Activated CD4-positive, alpha-beta memory T cell treated with anti-CD3 and anti-CD28 coated beads for 36 hours (primary cell): ENCODE results near the gene NCAPG. TPM values are rescaled to one million over a fixed set of nuclear protein-coding genes. Genes with fewer than 3 reads are reported as not detected.

Experiments used
- CTCF ChIA-PET: fragments of 350-600 bp; sonication (Branson Sonifier 250); formaldehyde crosslinking; loops from one replicate; lab custom pipeline; 2021; ENCODE audit warnings: antibody characterized with exemption, inconsistent platforms; lab: Charles Lee
- POLR2A ChIA-PET: fragments of 350-600 bp; sonication (Branson Sonifier 250); formaldehyde crosslinking; loops from one replicate; lab custom pipeline; 2021; ENCODE audit warnings: antibody characterized with exemption; lab: Charles Lee
- DNase-seq: peaks from one replicate; pipeline ENCODE4 v3.0.0-alpha.2; 2020
- H3K27ac Mint-ChIP-seq: one replicate; pipeline ENCODE4 v1.8.0; 2021; ENCODE audit warnings: mixed read lengths
- H3K27me3 Mint-ChIP-seq: one replicate; pipeline ENCODE4 v1.8.0; 2021; ENCODE audit warnings: mixed read lengths
- H3K36me3 Mint-ChIP-seq: one replicate; pipeline ENCODE4 v1.8.0; 2021; ENCODE audit warnings: mixed read lengths
- H3K4me1 Mint-ChIP-seq: one replicate; pipeline ENCODE4 v1.8.0; 2021; ENCODE audit warnings: low read depth, mixed read lengths
- H3K4me3 Mint-ChIP-seq: one replicate; pipeline ENCODE4 v1.8.0; 2021; ENCODE audit warnings: mild to moderate bottlenecking, mixed read lengths
- H3K9me3 Mint-ChIP-seq: one replicate; pipeline ENCODE4 v1.8.0; 2021; ENCODE audit warnings: mixed read lengths
- intact Hi-C: fragments of 100-400 bp; cut with micrococcal nuclease; formaldehyde crosslinking; loops from one replicate; pipeline ENCODE4 v1.15.1; 2023
- total RNA-seq, 2 experiments: library from RNA; stranded (reverse); gene quantifications; one replicate each; pipeline ENCODE4 v1.2.3, GENCODE V29; 2021

NCAPG gene
- total RNA-seq, 2 experiments from 2014 or later: 76.7 to 79.8 TPM

- no peaks in the 10 kb centered on the region for H3K36me3 Mint-ChIP-seq
- ChIA-PET CTCF (no interaction called here), POLR2A (no interaction called here)
- intact Hi-C loops: no loop called here
- H3K4me1 Mint-ChIP-seq: no peaks in the 10 kb centered on the region
- no peaks in the 10 kb centered on the region for H3K9me3 Mint-ChIP-seq
- peaks cover 4% of the 10 kb centered on the region for H3K27me3 Mint-ChIP-seq
- H3K27ac Mint-ChIP-seq: no peak overlapping the region
- DNase-seq: no peak
- H3K4me3 Mint-ChIP-seq: no peak overlapping the region
Measured at GRCh38 chr4:17773135-17773698, 37.6 kb upstream of the NCAPG start.

- no peak overlapping the region for H3K27ac Mint-ChIP-seq
- no peaks in the 10 kb centered on the region for H3K9me3 Mint-ChIP-seq
- peaks cover 33% of the 10 kb centered on the region for H3K27me3 Mint-ChIP-seq
- no peak for DNase-seq
- CTCF ChIA-PET: interaction anchor here (1.6 kb wide), 1 partner anchor 38 kb away, joined by 3 read pairs; no protein-coding TSS in a partner anchor
- no peak overlapping the region for H3K4me3 Mint-ChIP-seq
- peaks cover 9% of the 10 kb centered on the region for H3K4me1 Mint-ChIP-seq
- intact Hi-C loops: no loop called here
- H3K36me3 Mint-ChIP-seq: no peaks in the 10 kb centered on the region
- POLR2A ChIA-PET: no interaction called here
Measured at GRCh38 chr4:17778431-17778830, 32.3 kb upstream of the NCAPG start.

GRCh38 chr4:17780501-17781299, 30.1 kb upstream of the NCAPG start:
- intact Hi-C loops: no loop called here
- ChIA-PET CTCF (no interaction called here), POLR2A (no interaction called here)

GRCh38 chr4:17781300-17782287, 29.2 kb upstream of the NCAPG start, which contains the start of gene FAM184B:
FAM184B (minus strand) TSS chr4:17781621; CDS start chr4:17781299, 322 bp downstream.
- ChIA-PET POLR2A (no interaction called here), CTCF (no interaction called here)
- Mint-ChIP-seq H3K9me3 (no peaks in the 10 kb centered on the region), H3K27me3 (peaks cover 33% of the 10 kb centered on the region), H3K4me3 (no peak within 1 kb of the TSS), H3K27ac (no peak within 1 kb of the TSS), H3K4me1 (peaks cover 11% of the 10 kb centered on the region), H3K36me3 (no peaks in the 10 kb centered on the region)
- DNase-seq: no peak
- intact Hi-C loops: no loop called here

More at GRCh38 chr4:17780501-17781299, 30.1 kb upstream of the NCAPG start:
- Mint-ChIP-seq H3K9me3 (no peaks in the 10 kb centered on the region), H3K4me1 (peaks cover 9% of the 10 kb centered on the region), H3K27ac (no peak overlapping the region), H3K36me3 (no peaks in the 10 kb centered on the region), H3K27me3 (peaks cover 33% of the 10 kb centered on the region), H3K4me3 (no peak overlapping the region)
- no peak for DNase-seq

- DNase-seq: no peak
- intact Hi-C loops: no loop called here
- Mint-ChIP-seq H3K9me3 (no peaks in the 10 kb centered on the region), H3K4me1 (peaks cover 22% of the 10 kb centered on the region), H3K4me3 (no peak overlapping the region), H3K27ac (no peak overlapping the region), H3K36me3 (peaks cover 4% of the 10 kb centered on the region), H3K27me3 (peaks cover 16% of the 10 kb centered on the region)
- POLR2A ChIA-PET: no interaction called here
- CTCF ChIA-PET: no interaction called here
Measured at GRCh38 chr4:17785858-17786257, 24.9 kb upstream of the NCAPG start.

- H3K4me3 Mint-ChIP-seq: no peak overlapping the region
- POLR2A ChIA-PET: no interaction called here
- peaks cover 20% of the 10 kb centered on the region for H3K4me1 Mint-ChIP-seq
- no peak overlapping the region for H3K27ac Mint-ChIP-seq
- intact Hi-C loops: no loop called here
- peaks cover 8% of the 10 kb centered on the region for H3K36me3 Mint-ChIP-seq
- no peak for DNase-seq
- no peaks in the 10 kb centered on the region for H3K9me3 Mint-ChIP-seq
- peaks cover 13% of the 10 kb centered on the region for H3K27me3 Mint-ChIP-seq
- CTCF ChIA-PET: no interaction called here
Measured at GRCh38 chr4:17786567-17786966, 24.2 kb upstream of the NCAPG start.

GRCh38 chr4:17787315-17787714, 23.5 kb upstream of the NCAPG start:
- H3K4me3 Mint-ChIP-seq: no peak overlapping the region
- no peaks in the 10 kb centered on the region for H3K9me3 Mint-ChIP-seq
- CTCF ChIA-PET: no interaction called here
- no peak for DNase-seq
- POLR2A ChIA-PET: no interaction called here
- peaks cover 13% of the 10 kb centered on the region for H3K36me3 Mint-ChIP-seq
- peaks cover 6% of the 10 kb centered on the region for H3K27me3 Mint-ChIP-seq
- intact Hi-C loops: no loop called here
- peaks cover 13% of the 10 kb centered on the region for H3K4me1 Mint-ChIP-seq
- H3K27ac Mint-ChIP-seq: no peak overlapping the region

- Mint-ChIP-seq H3K27ac (no peak overlapping the region), H3K9me3 (no peaks in the 10 kb centered on the region), H3K4me3 (no peak overlapping the region), H3K27me3 (no peaks in the 10 kb centered on the region), H3K36me3 (peaks cover 21% of the 10 kb centered on the region), H3K4me1 (peaks cover 13% of the 10 kb centered on the region)
- DNase-seq: no peak
- ChIA-PET POLR2A (no interaction called here), CTCF (interaction anchor here (0.7 kb wide), 1 partner anchor 16 kb away, joined by 3 read pairs; no protein-coding TSS in a partner anchor)
- intact Hi-C loops: no loop called here
Measured at GRCh38 chr4:17788956-17789355, 21.8 kb upstream of the NCAPG start.

- intact Hi-C loops: no loop called here
- Mint-ChIP-seq H3K27me3 (no peaks in the 10 kb centered on the region), H3K4me1 (peaks cover 5% of the 10 kb centered on the region), H3K27ac (no peak overlapping the region), H3K9me3 (no peaks in the 10 kb centered on the region), H3K4me3 (no peak overlapping the region), H3K36me3 (peaks cover 26% of the 10 kb centered on the region)
- no peak for DNase-seq
- CTCF ChIA-PET: interaction anchor here (0.6 to 1.2 kb wide), 2 partner anchors 12 to 22 kb away, joined by 3 read pairs; no protein-coding TSS in a partner anchor
- POLR2A ChIA-PET: no interaction called here
Measured at GRCh38 chr4:17794730-17795129, 16.0 kb upstream of the NCAPG start.

GRCh38 chr4:17797808-17798207, 13.0 kb upstream of the NCAPG start:
- H3K4me1 Mint-ChIP-seq: peaks cover 10% of the 10 kb centered on the region
- ChIA-PET POLR2A (interaction anchor here (1.7 kb wide), 1 partner anchor 12 kb away, joined by 5 read pairs; the partner anchor contains the start of genes DCAF16 and NCAPG), CTCF (interaction anchor here (1.1 to 3.7 kb wide), 2 partner anchors 11 to 249 kb away, joined by 6 to 25 read pairs; partner anchors contain the start of genes DCAF16 and NCAPG)
- intact Hi-C loops: loop anchor here (1.0 kb wide), 1 partner anchor 9 kb away; no protein-coding TSS in a partner anchor
- no peak overlapping the region for H3K4me3 Mint-ChIP-seq
- no peaks in the 10 kb centered on the region for H3K9me3 Mint-ChIP-seq
- DNase-seq: no peak
- H3K27ac Mint-ChIP-seq: no peak overlapping the region
- no peaks in the 10 kb centered on the region for H3K27me3 Mint-ChIP-seq
- H3K36me3 Mint-ChIP-seq: peaks cover 24% of the 10 kb centered on the region

- ChIA-PET POLR2A (interaction anchor here (1.3 kb wide), 1 partner anchor 191 kb away, joined by 5 read pairs; the partner anchor contains the start of gene MED28), CTCF (interaction anchor here (1.1 to 2.4 kb wide), 4 partner anchors 10 to 257 kb away, joined by 3 to 8 read pairs (median 7); no protein-coding TSS in a partner anchor)
- H3K27ac Mint-ChIP-seq: no peak overlapping the region
- H3K36me3 Mint-ChIP-seq: peaks cover 48% of the 10 kb centered on the region
- no peaks in the 10 kb centered on the region for H3K27me3 Mint-ChIP-seq
- no peak overlapping the region for H3K4me3 Mint-ChIP-seq
- DNase-seq: peak; percentile 36
- peaks cover 51% of the 10 kb centered on the region for H3K4me1 Mint-ChIP-seq
- intact Hi-C loops: no loop called here
- no peaks in the 10 kb centered on the region for H3K9me3 Mint-ChIP-seq
Measured at GRCh38 chr4:17805580-17806155, 5.1 kb upstream of the NCAPG start.
